Endodermal cell (in vitro differentiated cells): ENCODE results near the gene DCC. TPM values are rescaled to one million over a fixed set of nuclear protein-coding genes. Genes with fewer than 3 reads are reported as not detected.

Experiments
- DNase-seq: peaks from one replicate; pipeline ENCODE4 v3.0.0-alpha.2; 2017
- H3K27ac ChIP-seq: 2 replicates; pipeline ENCODE4 v1.5.1; 2013; ENCODE audit warnings: mild to moderate bottlenecking, low read depth, low read length, moderate library complexity
- H3K27me3 ChIP-seq: 2 replicates; pipeline ENCODE4 v1.6.1; 2013; ENCODE audit warnings: mild to moderate bottlenecking, low read length, moderate library complexity; ENCODE audit not compliant: insufficient read depth, control insufficient read depth, poor library complexity, severe bottlenecking
- H3K36me3 ChIP-seq: 2 replicates; pipeline ENCODE4 v1.7.0; 2013; ENCODE audit warnings: mild to moderate bottlenecking, low read length, moderate library complexity; ENCODE audit not compliant: control insufficient read depth, insufficient read depth
- H3K4me1 ChIP-seq: one replicate; pipeline ENCODE4 v1.7.0; 2013; ENCODE audit warnings: low read length; ENCODE audit not compliant: control insufficient read depth, insufficient read depth
- H3K4me3 ChIP-seq: 2 replicates; pipeline ENCODE4 v1.5.1; 2013; ENCODE audit warnings: mild to moderate bottlenecking, low read length, moderate library complexity
- H3K9ac ChIP-seq: 2 replicates; pipeline ENCODE4 v1.6.1; 2013; ENCODE audit warnings: mild to moderate bottlenecking, low read length, moderate library complexity; ENCODE audit not compliant: poor library complexity, severe bottlenecking; ENCODE audit errors: extremely low read depth
- H3K9me3 ChIP-seq: 2 replicates; pipeline ENCODE4 v1.6.1; 2013; ENCODE audit warnings: mild to moderate bottlenecking, low read length, moderate library complexity; ENCODE audit not compliant: control insufficient read depth
- H3K27ac Mint-ChIP-seq: 2 replicates; pipeline ENCODE4 v1.8.0; 2020; ENCODE audit warnings: mixed read lengths
- H3K27me3 Mint-ChIP-seq: 2 replicates; pipeline ENCODE4 v1.8.0; 2021; ENCODE audit warnings: mild to moderate bottlenecking, mixed read lengths; ENCODE audit not compliant: insufficient read depth
- H3K36me3 Mint-ChIP-seq: 2 replicates; pipeline ENCODE4 v1.8.0; 2020; ENCODE audit warnings: low read depth, mixed read lengths
- H3K4me1 Mint-ChIP-seq: 2 replicates; pipeline ENCODE4 v1.8.0; 2020; ENCODE audit warnings: mixed read lengths
- H3K4me3 Mint-ChIP-seq: 2 replicates; pipeline ENCODE4 v1.8.0; 2020; ENCODE audit warnings: mild to moderate bottlenecking, moderate library complexity, mixed read lengths
- H3K9me3 Mint-ChIP-seq: 2 replicates; pipeline ENCODE4 v1.8.0; 2020; ENCODE audit warnings: mild to moderate bottlenecking, mixed read lengths
- WGBS, 2 experiments: methylation state at CpG; one replicate each; pipeline versions ENCODE4 v1.1.5 to v1.1.7; 2013; ENCODE audit warnings: missing lambda C conversion rate in 2 of 2, mixed read lengths in 1 of 2; ENCODE audit not compliant: insufficient coverage in 1 of 2, insufficient read length in 1 of 2; 5-methylcytosine and 5-hydroxymethylcytosine counted together
- total RNA-seq, 2 donors: library from RNA; stranded (reverse); fragmentation: NEBNext Ultra II Directional in 1 of 2; extraction: Animal tissue kit (Norgen Biotek cat#: 25700) in 1 of 2; gene quantifications; 2 replicates in 1 of 2; 3 replicates in 1 of 2; pipeline ENCODE4 v1.2.1, GENCODE V29; 2021
- TF ChIP-seq, protein P1 (sequence below): fragments of 200-600 bp; sonication (generic); conservative IDR thresholded peaks from 2 replicates; pipeline ENCODE4 v1.5.0; 2021; ENCODE audit warnings: antibody characterized with exemption, mild to moderate bottlenecking

DCC gene
- total RNA-seq, 2 donors from 2014 or later: 0.77 to 0.97 TPM

DNA sequence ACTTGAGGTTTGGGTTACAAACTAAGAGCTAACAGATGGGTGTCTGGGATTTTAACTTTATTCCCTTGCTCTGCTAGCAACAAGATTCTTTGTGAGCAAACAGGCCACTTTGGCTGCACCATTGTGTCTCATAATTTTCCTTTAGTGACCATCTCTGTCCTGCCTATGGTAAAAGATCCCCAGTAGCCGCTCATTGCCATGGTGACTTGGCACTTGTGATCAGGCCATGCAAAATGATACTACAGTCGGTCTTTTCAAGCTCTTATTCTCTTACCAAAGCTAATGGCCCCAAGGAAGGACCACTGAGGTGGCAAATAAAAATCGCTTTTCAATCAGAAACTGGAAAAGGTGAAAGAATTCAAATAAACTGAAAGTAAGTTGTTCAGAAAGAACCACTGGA, 1047.6 kb downstream of the DCC start:
- no peaks in the 10 kb centered on the region for H3K36me3 Mint-ChIP-seq
- H3K9me3 ChIP-seq: no peaks in the 10 kb centered on the region
- H3K4me1 Mint-ChIP-seq: peaks cover 6% of the 10 kb centered on the region
- H3K4me3 ChIP-seq: no peak overlapping the region
- TF ChIP-seq, protein P1, sequence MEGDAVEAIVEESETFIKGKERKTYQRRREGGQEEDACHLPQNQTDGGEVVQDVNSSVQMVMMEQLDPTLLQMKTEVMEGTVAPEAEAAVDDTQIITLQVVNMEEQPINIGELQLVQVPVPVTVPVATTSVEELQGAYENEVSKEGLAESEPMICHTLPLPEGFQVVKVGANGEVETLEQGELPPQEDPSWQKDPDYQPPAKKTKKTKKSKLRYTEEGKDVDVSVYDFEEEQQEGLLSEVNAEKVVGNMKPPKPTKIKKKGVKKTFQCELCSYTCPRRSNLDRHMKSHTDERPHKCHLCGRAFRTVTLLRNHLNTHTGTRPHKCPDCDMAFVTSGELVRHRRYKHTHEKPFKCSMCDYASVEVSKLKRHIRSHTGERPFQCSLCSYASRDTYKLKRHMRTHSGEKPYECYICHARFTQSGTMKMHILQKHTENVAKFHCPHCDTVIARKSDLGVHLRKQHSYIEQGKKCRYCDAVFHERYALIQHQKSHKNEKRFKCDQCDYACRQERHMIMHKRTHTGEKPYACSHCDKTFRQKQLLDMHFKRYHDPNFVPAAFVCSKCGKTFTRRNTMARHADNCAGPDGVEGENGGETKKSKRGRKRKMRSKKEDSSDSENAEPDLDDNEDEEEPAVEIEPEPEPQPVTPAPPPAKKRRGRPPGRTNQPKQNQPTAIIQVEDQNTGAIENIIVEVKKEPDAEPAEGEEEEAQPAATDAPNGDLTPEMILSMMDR: no peak
- H3K9me3 Mint-ChIP-seq: peaks cover 3% of the 10 kb centered on the region
- no peaks in the 10 kb centered on the region for H3K27me3 ChIP-seq
- H3K36me3 ChIP-seq: no peaks in the 10 kb centered on the region
- no peak overlapping the region for H3K9ac ChIP-seq
- no peak overlapping the region for H3K27ac ChIP-seq
- DNase-seq: no peak
- no peak overlapping the region for H3K4me3 Mint-ChIP-seq
- H3K27ac Mint-ChIP-seq: no peak overlapping the region
- H3K27me3 Mint-ChIP-seq: no peaks in the 10 kb centered on the region
- WGBS, 2 experiments: 77 to 90% methylated on average over 3 of the region's 3 CpGs
- no peaks in the 10 kb centered on the region for H3K4me1 ChIP-seq

GRCh38 chr18:53402670-53403069, 1062.7 kb downstream of the DCC start:
- Histone ChIP-seq H3K27me3 (no peaks in the 10 kb centered on the region), H3K4me3 (no peak overlapping the region), H3K27ac (no peak overlapping the region), H3K9ac (no peak overlapping the region), H3K4me1 (no peaks in the 10 kb centered on the region), H3K9me3 (no peaks in the 10 kb centered on the region), H3K36me3 (no peaks in the 10 kb centered on the region)
- Mint-ChIP-seq H3K9me3 (no peaks in the 10 kb centered on the region), H3K27ac (no peak overlapping the region), H3K4me3 (no peak overlapping the region), H3K4me1 (no peaks in the 10 kb centered on the region), H3K27me3 (no peaks in the 10 kb centered on the region), H3K36me3 (no peaks in the 10 kb centered on the region)
- TF ChIP-seq, protein P1: no peak
- DNase-seq: no peak
- 40 to 72% methylated on average over 1 to 3 of the region's 3 CpGs for WGBS, 2 experiments

DNA sequence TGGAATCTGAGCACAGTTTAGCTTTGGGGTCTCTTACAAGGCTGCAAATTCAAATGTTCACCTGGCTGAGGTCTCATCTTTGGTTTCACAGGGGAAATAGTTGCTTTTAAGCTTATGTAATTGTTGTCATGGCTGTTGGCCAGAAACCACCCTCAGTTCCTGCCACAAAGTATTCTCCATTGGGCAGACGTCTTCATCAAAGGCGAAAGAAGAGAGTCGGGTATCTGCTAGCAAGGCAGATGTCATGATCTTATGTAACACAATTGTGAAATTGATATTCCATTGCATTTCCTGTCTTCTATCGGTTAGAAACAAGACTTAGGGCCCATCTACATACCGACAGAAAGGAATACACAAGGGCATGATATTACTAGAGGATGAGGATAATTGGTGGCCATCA, 1068.3 kb downstream of the DCC start:
- Histone ChIP-seq H3K27me3 (no peaks in the 10 kb centered on the region), H3K27ac (no peak overlapping the region), H3K4me3 (no peak overlapping the region), H3K9me3 (no peaks in the 10 kb centered on the region), H3K36me3 (no peaks in the 10 kb centered on the region), H3K9ac (no peak overlapping the region), H3K4me1 (no peaks in the 10 kb centered on the region)
- no peaks in the 10 kb centered on the region for H3K36me3 Mint-ChIP-seq
- DNase-seq: no peak
- no peaks in the 10 kb centered on the region for H3K27me3 Mint-ChIP-seq
- no peak overlapping the region for H3K4me3 Mint-ChIP-seq
- H3K4me1 Mint-ChIP-seq: peaks cover 2% of the 10 kb centered on the region
- H3K9me3 Mint-ChIP-seq: no peaks in the 10 kb centered on the region
- 94% methylated on average over 2 to 5 of the region's 5 CpGs for WGBS, 2 experiments
- no peak overlapping the region for H3K27ac Mint-ChIP-seq
- TF ChIP-seq, protein P1: no peak
